HEK293 (cell line): ENCODE data around the gene RNF126.
"Not testable (repeated sequence)": the region's sequence is repeated elsewhere in the genome, so short reads cannot be mapped to it uniquely, and the experiment has no call there.

Experiments used
- CTCF ChIP-seq: fragments of 450-650 bp; formaldehyde crosslinking; IDR thresholded peaks from 2 replicates; pipeline ENCODE4 v1.5.1; 2016; ENCODE audit warnings: missing biosample characterization, missing genetic modification characterization
- KLF1 ChIP-seq: fragments of 450-650 bp; formaldehyde crosslinking; IDR thresholded peaks from 2 replicates; pipeline ENCODE4 v1.5.1; 2016; ENCODE audit warnings: missing biosample characterization, missing genetic modification characterization
- RBAK ChIP-seq: fragments of 450-650 bp; formaldehyde crosslinking; IDR thresholded peaks from 2 replicates; pipeline ENCODE4 v1.5.1; 2016; ENCODE audit warnings: missing biosample characterization, missing genetic modification characterization
- TCF7L2 ChIP-seq: IDR thresholded peaks from 2 replicates; pipeline ENCODE4 v1.6.1; 2011; ENCODE audit warnings: low read depth, mild to moderate bottlenecking, inconsistent platforms, low read length, moderate library complexity, borderline replicate concordance
- ZBTB26 ChIP-seq: fragments of 450-650 bp; formaldehyde crosslinking; optimal IDR thresholded peaks from 2 replicates; pipeline ENCODE3; 2016; ENCODE audit warnings: missing biosample characterization, mild to moderate bottlenecking, missing genetic modification characterization
- ZNF138 ChIP-seq: fragments of 450-650 bp; formaldehyde crosslinking; IDR thresholded peaks from 2 replicates; pipeline ENCODE4 v1.5.1; 2016; ENCODE audit warnings: missing biosample characterization, missing genetic modification characterization, borderline replicate concordance
- ZNF146 ChIP-seq: fragments of 450-650 bp; formaldehyde crosslinking; IDR thresholded peaks from 2 replicates; pipeline ENCODE4 v1.5.1; 2016; ENCODE audit warnings: missing biosample characterization, missing genetic modification characterization
- ZNF174 ChIP-seq: fragments of 450-650 bp; formaldehyde crosslinking; IDR thresholded peaks from 2 replicates; pipeline ENCODE4 v1.5.0; 2017; ENCODE audit warnings: missing biosample characterization, mild to moderate bottlenecking, missing genetic modification characterization
- ZNF175 ChIP-seq: fragments of 450-650 bp; formaldehyde crosslinking; IDR thresholded peaks from 2 replicates; pipeline ENCODE4 v1.5.1; 2016; ENCODE audit warnings: missing biosample characterization, missing genetic modification characterization
- ZNF19 ChIP-seq: fragments of 450-650 bp; formaldehyde crosslinking; IDR thresholded peaks from 2 replicates; pipeline ENCODE4; 2016; ENCODE audit warnings: missing biosample characterization, missing genetic modification characterization, low read depth

GRCh38 chr19:666985-667573, 4.1 kb upstream of the RNF126 start:
- TF ChIP-seq CTCF (tag by site-specific recombination); KLF1 (tag by site-specific recombination); ZNF146 (tag by site-specific recombination); RBAK (tag by site-specific recombination); ZNF174 (tag by site-specific recombination); ZNF138 (tag by site-specific recombination); TCF7L2; ZBTB26 (tag by site-specific recombination); ZNF19 (tag by site-specific recombination); ZNF175 (tag by site-specific recombination): not testable (repeated sequence)
